GM10847 (cell line): ENCODE results near the gene GNPAT.

ENCODE experiments used
- POLR2A ChIP-seq: IDR thresholded peaks from 2 replicates; pipeline ENCODE4 v1.6.1; 2011; ENCODE audit not compliant: insufficient read length; ENCODE audit errors: extremely low read depth

Gene GNPAT

DNA sequence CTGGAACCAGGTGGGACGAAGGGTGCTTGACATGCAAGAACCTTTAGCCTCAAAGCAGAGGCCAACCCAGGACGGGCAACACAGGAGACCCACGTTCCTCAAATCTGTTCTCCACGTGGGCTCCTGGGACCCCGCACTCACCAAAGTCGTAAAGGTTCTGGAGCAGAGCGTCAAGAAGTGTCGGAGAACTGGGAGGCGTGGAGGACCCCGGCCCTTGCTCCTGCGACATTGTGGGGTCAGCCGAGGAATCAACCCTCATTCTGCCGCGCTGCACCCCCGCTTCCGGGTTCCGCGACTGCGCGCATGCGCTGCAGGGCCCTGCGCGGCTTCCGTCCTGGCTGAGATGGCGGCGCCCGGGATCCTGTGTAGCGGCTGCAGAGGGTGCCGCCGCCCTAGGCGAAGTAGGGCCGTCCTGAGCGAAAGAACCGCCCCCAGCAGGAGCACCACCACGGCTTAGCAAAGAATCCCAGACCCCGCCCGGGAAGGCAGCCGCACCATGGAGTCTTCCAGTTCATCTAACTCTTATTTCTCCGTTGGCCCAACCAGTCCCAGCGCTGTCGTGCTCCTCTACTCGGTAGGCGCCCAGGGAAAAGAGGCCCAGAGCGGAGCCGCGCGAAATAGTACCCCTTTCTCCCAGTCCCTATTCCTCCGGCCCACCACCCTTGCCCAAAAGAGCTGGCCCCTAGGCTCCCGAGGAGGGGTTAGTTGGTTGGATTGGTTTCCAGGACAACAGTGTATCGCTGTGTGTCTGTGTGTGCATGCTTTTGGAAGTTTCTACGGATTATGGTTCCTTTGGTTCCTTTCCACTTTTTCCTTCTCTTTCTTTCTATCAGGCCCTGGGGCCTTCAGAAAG, at the start of gene GNPAT:
TSS of gene GNPAT (plus strand) at position 330 of the 853 bp plus-strand sequence. CDS start at position 497, 167 bp downstream.
- TF ChIP-seq POLR2A: peak; percentile 92

DNA sequence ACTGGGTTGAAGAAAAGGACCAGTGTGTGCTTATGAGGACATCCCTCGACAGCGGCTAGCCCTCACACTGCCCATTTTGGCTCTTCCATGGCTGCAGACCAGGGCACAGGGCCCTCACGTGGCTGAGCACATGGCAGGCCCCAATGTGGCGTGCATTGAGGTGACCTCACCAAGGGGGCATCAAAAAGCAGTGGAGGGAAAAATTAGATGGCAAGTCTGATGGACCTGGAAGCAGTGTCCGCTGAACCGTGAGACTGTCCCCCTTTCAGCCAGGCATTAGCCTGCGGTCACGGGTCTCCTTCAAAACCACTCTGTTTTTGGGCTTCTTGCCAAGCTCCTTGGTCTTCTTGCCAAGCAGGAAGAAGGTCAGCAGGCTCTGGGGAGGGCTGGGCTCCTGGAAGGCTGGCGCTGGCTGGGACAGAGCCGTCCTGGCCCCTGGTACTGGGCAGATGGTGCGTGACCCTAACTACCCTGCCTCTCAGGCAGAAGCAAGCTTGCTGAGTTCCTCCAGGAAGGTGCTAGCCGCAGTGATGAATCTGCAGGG, 48.3 kb upstream of the GNPAT start:
- TF ChIP-seq POLR2A: no peak

DNA sequence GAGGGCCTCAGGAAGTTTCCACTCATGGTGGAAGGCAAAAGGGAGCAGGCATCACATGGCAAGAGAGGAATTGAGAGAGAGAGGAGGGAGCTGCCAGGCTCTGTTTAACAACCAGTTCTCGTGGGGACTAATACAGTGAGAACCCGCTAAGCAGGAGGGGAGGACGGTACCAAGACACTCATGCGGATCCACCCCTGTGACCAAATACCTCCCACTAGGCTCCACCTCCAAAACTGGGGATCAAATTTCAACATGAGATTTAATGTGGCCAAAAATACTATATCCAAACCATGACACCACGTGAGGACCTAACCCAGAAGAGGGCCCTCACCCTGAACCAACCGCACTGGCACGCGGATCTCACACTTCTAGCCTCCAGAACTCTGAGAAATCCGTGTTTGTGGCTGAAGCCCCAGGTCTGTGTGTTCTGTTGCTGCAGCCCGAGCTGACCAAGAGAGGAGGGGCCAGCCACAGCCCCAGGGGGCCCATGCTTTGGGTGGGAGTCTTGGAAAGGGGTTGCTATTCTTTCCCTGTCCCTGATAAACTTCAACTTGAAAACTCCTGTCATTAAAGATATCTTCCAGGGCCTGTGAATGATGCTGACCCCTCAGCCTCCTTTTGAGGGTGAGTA, 47.2 kb upstream of the GNPAT start:
- TF ChIP-seq POLR2A: no peak

DNA sequence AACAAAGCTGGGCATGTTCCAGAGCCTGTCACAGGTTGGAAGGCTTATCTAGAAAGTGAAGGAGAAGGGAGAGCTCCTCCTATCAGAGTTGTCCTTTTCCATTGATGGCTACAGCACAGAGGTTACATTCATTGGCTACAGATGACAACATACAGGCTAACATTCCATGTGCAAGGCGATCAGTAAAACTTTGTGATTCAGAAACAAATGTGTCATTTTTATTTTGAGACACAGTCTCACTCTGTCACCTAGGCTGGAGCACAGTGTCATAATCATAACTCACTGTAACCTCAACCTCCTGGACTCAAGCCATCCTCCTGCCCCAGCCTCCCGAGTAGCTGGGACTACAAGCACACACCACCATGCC, 46.6 kb upstream of the GNPAT start:
- no peak for TF ChIP-seq POLR2A

DNA sequence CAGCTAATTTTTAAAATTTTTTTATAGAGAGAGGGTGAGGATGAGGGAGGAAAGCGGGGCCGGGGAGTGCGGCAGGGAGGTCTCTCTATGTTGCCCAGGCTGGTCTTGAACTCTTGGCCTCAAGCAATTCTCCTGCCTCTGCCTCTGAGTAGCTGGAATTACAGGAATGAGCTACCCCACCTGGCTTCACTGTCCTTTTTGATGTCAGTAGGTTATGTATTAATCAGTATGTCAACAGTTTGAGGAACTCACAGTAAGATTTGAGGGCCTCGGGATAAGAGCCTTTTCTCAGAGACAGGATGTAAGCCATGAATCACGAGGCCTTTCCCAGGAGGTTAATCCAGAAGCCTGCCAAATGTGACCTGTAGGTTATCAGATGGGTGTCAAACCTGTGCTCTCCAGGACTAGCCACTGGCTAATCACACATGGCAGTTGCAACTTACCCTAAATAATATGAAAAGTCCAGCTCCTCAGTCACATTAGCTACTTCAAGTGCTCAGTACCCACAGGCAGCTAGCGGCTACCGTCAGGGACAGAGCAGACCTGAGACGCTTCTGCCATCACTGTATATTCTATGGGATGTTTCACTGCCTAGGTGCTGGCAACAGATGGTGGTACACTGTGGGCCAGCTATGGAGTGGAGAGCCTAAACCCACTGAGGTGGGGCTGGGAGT, 46.0 kb upstream of the GNPAT start:
- no peak for TF ChIP-seq POLR2A

DNA sequence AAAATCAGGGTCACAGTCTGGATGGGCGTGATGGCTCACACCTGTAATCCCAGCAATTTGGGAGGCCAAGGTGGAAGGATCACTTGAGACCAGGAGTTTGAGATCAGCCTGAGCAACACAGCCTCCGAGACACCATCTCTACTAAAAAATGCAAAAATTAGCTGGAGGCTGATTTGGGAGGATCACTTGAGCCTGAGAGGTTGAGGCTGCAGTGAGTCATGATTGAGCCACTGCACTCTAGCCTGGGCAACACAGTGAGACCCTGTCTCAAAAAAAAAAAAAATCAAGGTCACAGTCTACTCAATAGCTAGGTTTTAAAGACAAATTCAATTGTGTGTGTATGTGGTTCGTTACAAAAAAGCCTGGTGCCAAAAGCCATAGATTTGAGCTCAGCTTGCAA, 44.7 kb upstream of the GNPAT start:
- TF ChIP-seq POLR2A: no peak

DNA sequence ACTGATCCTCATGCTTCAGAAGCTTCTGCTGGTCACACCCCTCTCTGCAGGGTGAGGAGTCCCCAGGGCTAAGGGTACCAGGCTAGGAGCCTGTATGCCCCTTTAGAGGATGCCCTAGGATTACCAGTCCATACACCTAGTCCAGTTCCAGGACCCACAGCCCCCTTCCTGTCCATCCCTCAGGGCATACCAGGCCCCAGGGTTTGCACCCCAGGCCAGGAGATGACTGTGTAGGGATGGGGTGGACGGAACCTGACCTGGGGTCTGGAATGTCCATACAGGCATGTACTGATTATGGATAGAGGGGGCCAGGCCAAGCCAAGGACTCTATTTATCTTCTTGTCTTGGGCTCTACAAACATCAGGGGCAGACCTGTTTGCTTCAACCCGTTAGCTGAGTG, 44.3 kb upstream of the GNPAT start:
- no peak for TF ChIP-seq POLR2A

DNA sequence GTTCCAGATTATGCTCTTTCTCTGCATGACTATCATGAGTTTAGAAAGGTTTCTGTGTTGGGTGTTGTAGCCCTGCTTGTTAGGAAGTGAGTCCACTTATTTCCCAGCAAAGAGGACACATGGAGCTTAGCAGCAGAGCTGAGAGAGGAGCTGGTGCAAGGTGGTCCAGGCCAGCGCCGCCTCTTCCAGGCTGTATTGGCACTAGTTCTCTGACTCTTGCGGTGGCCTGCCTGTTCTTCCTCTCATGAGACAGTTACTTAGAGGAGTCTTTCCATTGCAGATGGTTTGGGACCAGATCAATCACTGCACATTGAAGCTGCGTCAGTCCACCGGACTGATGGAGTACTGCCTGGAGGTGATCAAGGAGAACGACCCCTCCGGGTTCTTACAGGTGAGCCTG, 41.1 kb upstream of the GNPAT start:
- no peak for TF ChIP-seq POLR2A

DNA sequence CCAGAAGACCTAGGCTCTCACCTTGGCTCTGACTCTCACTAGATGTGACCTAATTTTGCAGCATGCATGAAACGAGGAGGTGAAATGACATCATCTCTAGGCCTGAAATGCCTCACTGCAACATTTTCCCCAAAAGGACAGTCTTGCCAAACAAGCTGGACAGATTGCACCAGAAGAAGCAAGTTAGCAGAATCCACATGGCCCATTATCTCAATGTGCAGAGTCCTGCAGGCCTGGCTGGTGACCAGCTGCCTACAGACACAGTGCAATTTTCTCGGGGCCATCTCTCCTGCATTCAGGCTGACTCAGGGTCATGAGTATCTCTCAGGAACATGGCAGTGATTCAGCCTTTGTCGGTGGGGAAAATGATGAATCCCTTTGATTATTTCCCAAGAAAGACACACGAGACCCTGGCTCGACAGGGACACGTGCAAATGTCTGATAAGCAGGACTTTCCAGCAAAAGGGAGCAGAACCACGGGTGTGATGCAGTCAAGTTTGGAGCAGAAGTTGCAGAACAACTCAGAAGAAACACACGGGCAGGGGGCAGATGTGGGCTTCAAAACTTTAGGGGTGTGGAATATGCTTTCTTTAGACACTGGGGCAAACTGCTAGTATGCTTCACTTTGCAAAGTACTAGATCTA, 40.5 kb upstream of the GNPAT start:
- no peak for TF ChIP-seq POLR2A

DNA sequence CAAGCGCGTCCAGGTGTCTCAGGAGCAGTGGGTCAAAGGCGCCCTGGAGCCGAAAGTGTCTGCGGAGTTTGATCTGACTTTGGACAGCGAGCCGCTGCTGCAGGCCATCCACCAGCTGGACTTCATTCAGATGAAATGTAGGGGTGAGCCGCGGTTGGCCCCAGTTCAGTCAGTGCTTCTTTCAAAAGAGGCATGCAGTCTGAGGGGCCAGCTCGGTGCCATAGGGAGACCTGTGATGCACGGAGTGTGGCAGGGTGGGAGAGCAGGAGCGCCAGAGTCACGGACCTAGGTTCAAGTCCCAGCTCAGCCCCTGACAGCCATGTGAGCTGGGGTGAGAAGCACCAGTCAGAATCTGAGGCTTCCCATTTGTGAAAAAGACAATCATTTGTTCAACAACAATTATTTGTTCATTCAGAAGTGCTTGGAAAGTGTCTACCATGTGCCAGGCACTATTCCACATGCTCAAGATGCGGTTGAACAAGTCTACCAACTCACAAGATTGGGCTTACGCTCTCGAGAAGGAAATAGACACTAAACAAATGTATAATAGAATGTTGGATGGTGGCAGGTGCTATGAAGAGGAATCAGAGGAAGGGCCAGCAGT, 39.5 kb upstream of the GNPAT start:
- TF ChIP-seq POLR2A: no peak

DNA sequence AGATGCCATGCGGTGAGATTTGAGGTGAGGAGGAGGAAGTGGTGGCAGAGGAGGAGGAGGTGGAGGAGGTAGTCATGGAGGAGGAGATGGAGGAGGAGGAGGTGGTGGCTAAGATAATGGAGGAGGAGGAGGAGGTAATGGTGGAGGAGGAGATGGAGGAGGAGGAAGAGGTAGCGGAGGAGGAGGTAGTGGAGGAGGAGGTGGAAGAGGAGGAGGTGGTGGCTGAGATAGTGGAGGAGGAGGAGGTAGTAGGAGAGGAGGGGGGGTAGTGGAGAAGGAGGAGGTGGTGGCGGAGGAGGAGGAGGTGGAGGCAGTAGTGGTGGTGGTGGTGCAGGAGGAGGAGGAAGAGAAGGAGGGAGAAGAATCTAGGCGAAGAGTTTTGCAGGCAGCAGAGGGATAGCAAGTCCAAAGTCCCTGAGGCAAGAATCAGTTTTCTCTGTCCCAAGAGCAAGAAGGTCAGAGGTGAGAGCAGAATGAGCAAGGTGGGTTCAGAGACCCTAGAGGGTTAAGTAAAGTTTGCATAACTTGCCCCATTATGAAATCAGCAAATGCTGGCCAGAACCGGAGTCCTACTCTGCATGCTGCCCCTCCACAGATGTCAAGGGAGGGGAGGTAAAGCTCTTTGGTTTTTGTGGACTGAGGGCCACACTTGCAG, 38.9 kb upstream of the GNPAT start:
- no peak for TF ChIP-seq POLR2A

DNA sequence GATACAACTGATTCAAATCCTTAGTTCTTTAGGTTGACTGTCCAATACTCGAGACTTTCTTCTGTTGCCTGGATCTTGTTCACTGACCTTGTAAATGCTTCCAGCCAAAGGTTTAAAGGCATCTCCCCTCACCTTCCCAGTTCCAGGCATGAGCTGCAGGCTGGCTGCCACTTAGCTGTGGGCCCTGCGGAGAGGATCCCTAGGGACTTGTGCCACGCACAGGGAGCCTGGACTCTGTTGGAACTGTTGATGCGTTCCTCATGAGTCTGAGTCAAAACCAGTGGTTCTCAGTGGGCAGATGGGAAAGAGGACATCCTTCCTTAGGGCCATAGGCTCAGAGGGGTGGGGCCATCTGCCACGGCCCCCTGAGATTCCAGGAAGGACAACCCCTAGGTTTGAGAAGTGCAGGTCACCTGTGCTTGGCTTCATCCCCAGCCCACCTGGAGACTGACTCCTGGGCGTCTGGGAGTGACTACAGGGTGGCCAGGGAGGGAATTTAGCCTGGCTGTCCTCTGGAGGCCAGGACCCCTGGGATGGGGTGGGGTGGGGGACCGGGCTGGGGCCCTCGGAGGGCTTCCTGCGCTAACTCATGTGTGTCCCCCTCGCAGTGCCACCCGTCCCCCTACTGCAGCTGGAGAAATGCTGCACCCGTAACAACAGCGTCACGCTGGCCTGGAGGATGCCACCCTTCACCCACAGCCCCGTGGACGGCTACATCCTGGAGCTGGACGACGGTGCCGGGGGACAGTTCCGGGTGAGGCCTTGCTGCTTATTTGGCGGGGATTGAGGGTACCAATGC, 37.6 kb upstream of the GNPAT start:
- no peak for TF ChIP-seq POLR2A

DNA sequence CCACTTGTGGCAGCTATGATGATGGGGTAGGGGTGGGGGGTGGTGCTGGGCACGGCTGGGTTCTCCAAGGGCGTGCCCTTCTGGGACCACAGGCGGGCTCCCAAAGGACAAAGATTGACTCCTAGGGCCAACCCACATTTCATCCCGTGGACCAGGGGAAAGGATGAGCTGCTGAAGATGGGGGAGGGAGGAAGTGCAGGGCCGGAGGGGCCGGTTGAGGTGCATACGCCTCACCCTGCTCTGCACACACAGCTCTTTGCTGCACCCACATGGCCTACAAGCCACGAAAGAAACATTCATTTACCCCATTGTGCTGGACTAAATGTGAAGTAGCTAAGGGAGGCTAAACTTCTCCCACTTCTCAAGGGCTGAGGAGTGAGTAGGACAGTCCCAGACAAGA, 34.2 kb upstream of the GNPAT start:
- TF ChIP-seq POLR2A: no peak

DNA sequence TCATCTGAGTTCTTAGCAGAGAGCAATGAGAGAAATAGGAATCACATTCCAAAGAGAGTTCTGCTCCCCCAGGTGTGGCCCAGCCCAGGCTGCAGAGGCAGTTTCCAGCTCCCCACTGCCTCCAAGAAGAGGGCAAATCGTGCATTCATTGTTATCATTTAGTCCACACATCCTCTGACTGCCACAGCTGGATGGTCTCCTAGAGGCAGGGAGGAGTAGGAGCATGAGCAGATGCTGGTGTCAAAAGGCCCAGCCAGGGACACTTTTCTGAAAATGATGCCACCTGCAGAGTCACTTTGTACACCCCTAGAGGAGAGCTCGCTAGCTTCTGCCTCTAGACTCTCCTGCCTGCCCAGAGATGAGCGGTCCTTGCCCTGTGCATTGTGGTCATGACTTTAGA, 33.6 kb upstream of the GNPAT start:
- no peak for TF ChIP-seq POLR2A
